GM18909 (cell line): Measurements from ENCODE around the gene CBR3.
"Not testable (repeated sequence)": the region's sequence is repeated elsewhere in the genome, so short reads cannot be mapped to it uniquely, and the experiment has no call there.

Experiments
- ATAC-seq: cut with Tn5 transposase; IDR thresholded peaks from one replicate; pipeline ENCODE4 v1.9.1; 2021; ENCODE audit warnings: mild to moderate bottlenecking; ENCODE audit not compliant: unreplicated experiment, poor library complexity

Gene CBR3

DNA sequence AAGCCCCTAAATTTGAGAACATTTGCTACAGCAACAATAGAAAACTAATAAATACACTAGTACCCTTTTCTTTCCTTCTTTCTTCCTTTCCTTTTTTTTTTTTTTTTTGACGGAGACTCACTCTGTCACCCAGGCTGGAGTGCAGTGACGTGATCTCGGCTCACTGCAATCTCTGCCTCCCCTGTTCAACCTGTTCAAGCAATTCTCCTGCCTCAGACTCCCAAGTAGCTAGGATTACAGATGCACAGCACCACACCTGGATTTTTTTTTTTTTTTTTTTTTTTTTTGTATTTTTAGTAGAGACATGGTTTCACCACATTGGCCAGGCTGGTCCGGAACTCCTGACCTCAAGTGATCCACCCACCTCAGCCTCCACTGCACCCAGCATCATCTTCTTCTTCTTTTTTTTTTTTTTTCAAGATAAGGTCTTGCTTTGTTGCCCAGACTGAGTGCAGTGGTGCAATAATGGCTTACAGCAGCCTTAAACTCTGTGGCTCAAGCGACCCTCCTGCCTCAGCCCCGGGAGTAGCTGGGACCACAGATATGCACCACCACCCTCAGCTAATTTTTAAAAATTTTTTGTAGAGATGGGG is 19.6 kb upstream of the CBR3 start:
- no peak for ATAC-seq

DNA sequence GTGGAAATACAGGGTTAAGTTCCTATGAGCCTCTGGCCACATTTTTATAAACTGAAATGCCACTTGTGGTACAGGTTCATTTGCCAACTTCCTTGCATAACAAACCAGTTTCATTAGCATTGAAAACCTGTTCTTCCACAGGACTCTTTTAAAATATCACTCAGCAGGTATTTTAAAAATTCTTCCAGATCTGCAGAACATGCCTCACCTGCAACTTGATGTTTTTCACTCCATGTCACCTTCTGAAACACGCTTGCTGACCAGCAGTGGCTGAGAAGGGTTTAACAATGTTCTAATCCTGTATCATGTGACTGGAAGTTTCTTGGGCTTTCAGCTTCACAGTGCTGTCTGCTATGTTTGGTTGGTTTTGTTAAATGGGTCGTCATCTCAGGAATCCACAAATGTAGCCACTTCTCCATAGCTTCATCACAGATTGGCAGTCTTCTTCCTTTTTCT is 17.6 kb upstream of the CBR3 start:
- no peak for ATAC-seq

DNA sequence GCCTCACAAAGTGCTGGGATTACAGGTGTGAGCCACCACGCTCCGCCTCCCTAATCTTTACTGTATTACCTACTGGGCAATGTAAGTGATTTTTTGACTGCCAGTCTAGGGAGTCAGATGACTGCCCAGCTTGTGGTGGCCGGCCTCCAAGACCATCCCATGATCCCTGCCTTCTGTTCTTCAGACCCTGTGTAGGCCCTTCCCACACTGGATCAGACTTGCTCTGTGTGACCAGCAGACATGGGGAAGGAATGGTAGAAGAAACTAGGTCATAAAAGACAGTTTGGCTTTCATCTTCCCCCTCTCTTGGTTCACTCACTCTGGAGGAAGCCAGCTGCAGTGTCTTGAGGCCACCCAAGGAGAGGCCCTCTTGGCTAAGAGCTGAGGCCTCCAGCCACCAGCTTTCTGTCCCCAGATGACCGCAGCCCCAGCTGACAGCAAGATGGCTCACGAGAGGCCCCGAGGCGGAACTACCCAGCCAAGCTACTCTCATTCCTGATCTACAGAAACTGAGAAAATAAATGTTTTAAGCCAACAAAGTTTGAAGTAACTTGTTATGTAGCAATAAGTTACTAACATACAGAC is 14.5 kb upstream of the CBR3 start:
- ATAC-seq: no peak

DNA sequence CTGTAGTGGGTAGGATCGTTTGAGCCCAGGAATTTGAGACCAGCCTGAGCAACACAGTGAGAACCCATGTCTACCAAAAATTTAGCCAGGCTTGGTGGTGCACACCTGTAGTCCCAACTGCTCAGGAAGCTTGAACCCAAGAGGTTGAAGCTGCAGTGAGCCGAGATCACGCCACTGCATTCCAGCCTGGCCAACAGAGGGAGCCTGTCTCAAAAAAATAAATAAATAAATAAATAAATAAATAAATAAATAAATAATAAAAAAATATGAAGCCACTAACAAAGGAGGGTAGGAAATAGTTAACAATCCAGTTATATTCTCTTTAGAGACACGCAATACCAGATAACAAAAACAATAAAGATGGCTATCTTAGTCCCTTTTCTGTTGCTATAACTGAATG is 11.9 kb upstream of the CBR3 start:
- ATAC-seq: no peak

DNA sequence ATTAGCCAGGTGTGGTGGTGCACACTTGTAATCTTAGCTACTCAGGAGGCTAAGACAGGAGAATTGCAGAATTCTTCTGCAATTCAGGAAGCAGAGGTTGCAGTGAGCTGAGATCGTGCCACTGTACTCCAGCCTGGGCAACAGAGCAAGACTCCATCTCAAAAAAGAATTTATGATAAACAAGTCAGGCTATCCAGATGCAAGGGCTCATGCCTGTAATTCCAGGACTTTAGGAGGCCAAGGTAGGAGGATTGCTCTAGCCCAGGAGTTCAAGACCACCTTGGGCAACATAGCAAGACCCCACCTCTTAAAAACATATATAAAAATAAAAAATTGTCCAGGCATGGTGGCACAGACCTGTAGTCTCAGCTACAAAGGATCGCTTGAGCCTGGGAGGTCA is 10.5 kb upstream of the CBR3 start:
- no peak for ATAC-seq

DNA sequence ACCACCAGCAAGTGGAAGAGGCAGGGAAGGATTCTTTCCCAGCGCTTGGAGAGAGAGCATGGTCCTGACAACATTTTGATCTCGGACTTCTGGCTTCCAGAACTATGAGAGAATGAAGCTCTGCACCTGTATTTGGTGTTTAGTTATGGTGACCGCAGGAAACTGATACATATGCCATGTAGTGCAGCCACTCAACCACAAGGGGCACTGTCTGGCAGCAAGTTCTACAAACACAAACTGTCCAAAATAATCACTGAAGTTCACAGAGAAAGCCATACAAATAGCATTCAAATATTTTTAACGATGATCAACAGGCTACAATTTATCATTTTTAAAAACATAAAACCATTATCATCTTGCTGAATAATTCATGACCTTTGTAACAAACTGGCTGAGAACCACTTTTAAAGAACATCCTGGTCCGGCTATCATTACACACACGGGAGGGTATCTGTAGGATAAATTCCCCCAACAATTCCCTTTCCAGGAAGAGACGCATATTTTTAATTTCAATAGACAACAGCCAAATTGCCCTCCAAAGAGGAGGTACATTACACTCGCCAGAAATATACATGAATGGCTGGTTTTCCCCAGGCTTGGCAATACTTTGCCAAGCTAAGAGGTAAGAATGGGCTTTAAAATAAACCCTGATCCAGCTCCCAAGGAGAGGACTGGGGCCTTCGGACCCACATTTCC is 9.2 kb upstream of the CBR3 start:
- no peak for ATAC-seq

DNA sequence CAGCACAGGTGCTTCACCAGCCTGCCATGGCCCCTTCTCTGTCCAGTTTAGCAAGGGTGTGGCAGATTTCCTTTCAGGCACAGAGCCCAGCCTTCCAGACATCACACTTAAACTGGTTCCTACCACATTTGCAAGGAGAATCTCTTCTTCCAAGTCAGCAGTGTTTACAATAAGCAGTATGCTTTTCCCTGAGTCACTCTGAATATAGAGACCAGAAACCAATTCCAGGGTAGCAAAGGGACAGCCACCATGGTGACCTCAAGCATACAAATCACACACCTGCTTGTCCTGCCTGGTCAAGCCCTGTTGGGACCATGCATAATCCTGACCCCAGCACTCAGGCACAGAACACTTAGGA is 8.7 kb upstream of the CBR3 start:
- no peak for ATAC-seq

DNA sequence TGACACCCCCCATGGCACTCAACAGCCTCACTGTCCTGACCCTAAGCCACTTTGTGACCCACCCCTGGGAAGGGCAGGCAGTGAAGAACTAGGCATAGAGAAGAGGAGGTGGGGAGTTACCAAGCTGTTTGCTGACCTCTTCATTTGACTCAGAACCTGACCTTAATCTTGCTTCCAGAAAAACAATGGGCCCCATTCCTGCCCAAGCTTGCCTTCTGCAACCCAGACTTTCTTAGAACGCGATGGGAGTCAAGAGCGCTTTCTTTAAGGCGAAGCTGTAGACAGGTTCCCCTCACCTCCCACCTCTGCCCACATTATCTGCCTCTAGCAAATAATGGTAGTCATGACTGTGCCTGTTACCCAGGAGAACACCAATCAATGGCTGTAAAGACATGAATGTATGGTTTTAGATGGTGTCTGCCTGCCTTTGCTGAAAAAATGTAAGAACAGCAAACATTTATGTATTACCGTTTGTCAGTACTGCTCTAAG is 8.2 kb upstream of the CBR3 start:
- ATAC-seq: no peak

DNA sequence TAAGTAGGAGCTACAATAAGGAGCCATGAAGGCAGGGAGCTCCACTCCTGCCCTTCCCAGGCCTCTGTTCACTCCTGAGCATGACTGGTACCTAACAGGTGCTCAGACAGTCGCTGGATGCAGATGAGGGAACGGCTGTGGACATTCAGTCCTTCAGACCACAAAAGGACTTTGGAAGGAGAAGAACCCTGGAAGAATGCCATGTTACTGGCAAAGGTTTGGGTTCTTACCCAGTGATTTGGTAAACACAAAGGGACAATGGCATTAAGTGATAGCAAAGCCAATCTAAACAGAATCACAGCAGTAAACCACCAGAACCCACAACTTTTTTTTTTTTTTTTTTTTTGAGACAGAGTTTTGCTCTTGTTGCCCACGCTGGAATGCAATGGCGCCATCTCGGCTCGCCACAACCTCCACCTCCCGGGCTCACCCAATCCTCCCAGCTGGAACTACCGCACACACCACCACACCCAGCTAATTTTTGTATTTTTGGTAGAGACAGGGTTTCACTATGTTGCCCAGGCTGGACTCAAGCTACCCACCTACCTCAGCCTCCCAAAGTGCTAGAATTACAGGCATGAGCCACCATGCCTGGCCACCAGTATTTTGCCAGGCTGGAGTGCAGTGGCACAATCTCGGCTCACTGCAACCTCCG is 7.5 kb upstream of the CBR3 start:
- ATAC-seq: no peak

DNA sequence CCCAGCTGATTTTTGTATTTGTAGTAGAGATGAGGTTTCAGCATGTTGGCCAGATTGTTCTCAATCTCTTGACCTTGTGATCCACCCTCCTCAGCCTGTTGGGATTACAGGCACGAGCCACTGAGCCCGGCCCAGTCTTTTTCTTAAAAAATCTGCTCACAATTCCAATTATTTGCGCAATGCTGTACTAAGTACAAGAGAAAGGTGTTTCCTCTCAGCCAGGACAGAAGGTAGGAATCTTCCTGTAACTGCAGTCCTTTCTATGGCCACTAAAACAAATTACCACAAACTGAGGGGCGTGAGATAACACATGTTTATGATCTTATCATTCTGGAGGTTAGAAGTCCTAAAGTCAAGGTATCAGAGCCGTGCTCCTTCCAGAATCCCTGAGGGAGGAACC is 6.9 kb upstream of the CBR3 start:
- ATAC-seq: no peak

DNA sequence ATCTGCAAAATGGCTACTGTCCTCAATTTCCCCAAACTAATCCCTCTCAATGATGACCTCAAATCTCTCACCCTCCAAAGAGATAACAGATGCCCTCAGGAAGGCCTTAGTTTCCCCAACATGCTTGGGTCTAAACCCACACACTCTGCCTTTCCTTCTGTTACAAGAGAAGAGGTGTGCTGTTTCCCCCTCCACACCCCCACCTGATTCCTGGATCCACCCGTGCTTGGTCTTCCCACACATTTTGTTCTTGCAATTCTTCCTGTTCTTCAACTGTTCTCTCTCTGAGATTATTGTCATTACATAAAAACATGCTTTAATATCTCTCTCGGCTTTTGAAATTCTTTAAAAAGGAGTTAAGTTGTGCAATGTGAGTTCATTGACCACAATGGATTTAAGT is 5.7 kb upstream of the CBR3 start:
- no peak for ATAC-seq

DNA sequence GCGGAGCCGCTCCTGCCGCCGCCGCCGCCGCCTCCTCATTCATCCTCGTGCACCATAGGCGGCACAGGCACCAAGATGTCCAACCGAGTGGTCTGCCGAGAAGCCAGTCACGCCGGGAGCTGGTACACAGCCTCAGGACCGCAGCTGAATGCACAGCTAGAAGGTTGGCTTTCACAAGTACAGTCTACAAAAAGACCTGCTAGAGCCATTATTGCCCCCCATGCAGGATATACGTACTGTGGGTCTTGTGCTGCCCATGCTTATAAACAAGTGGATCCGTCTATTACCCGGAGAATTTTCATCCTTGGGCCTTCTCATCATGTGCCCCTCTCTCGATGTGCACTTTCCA is 4.5 kb upstream of the CBR3 start:
- ATAC-seq: not testable (repeated sequence)

DNA sequence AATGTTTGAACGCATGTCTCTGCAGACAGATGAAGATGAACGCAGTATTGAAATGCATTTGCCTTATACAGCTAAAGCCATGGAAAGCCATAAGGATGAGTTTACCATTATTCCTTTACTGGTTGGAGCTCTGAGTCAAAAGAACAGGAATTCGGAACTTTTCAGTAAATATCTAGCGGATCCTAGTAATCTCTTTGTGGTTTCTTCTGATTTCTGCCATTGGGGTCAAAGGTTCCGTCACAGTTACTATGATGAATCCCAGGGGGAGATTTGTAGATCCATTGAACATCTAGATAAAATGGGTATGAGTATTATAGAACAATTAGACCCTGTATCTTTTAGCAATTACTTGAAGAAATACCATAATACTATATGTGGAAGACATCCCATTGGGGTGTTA is 4.0 kb upstream of the CBR3 start:
- ATAC-seq: not testable (repeated sequence)

DNA sequence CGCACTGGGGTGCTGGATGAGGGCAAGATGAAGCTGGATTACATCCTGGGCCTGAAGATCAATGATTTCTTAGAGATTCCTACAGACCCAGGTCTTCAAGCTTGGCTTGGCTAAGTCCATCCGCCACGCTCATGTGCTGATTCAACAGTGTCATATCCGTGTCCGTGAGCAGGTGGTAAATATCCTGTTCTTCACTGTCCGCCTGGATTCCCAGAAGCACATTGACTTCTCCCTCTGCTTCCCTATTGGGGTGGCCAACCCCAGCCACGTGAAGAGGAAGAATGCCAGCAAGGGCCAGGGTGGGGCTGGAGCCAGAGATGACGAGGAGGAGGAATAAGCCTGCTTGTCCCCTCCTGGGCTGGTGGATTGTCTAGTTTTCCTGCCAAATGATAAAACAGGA is 2.2 kb upstream of the CBR3 start:
- ATAC-seq: no peak

DNA sequence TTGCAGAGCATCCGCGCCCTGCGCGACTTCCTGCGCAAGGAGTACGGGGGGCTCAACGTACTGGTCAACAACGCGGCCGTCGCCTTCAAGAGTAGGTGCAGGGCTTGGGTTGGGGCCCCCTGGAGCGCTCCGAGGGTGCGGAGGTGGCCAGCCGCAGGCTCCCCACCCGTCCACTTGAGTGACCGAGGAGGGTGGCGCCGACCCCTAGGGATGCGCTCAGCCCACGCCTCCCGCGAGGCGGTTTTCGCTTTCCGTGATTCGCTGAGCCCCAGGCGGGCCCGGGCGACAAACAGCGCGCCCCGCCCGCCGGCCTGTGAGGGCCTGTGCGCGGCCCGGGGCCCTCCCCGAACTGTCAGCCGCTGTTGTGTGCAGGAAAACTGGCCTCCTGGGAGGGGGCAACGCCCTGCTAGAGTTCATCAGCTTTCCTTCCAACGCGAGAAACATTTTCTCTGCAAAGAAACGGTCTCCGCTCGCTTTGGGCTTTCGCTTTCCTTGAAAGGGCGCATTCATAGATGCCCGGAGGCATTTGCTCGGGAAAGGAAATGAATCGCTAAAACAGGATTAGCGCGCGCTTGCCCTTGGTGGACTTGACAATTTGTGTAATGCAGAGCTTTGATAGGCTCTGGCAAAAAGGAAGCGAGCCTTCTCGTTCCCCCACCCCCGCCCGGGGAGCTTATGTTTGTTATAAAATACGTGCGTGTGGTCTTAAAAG is 668 bp downstream of the CBR3 start:
- ATAC-seq: no peak

DNA sequence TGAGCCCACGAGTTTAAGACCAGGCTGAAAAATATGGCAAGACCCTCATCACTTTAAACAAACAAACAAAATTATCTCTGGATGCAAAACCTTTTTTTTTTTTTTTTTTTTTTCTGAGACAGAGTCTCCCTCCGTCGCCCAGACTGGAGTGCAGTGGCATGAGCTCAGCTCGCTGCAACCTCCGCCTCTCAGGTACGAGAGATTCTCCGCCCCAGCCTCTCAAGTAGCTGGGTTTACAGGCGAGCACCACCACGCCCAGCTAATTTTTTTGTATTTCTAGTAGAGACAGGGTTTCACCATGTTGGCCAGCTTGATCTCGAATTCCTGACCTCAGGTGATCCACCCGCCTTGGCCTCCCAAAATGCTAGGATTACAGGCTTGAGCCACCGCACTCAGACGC is 4.9 kb downstream of the CBR3 start:
- not testable (repeated sequence) for ATAC-seq

DNA sequence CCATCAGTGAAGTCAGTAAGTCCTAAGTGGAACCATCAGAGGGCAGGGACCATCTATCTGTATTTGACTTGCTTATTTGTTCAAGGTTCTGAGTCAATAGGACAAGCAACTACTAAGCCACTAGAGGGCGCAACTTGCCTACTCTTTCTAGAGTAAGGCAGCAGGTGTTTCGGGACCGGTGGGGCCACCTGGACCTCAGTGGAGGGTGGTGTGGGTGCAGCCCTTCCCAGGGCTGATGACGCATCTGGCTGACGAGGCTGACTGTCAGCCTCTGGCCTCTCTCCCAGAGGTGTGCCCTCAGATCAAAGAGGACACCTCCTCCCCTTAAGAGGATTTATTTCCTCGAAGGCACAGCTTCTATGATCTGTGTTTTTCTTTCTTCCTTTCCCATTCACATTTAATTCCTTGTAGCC is 6.6 kb downstream of the CBR3 start:
- ATAC-seq: peak; percentile 80

DNA sequence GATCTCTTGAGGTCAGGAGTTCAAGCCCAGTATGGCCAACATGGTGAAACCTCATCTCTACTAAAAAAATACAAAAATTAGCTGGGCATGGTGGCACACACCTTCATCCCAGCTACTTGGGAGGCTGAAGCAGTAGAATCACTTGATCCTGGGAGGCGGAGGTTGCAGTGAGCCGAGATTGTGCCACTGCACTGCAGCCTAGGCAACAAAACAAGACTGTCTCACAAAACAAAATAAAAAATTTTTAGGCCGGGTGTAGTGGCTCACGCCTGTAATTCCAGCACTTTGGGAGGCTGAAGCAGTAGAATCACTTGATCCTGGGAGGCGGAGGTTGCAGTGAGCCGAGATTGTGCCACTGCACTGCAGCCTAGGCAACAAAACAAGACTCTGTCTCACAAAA is 9.4 kb downstream of the CBR3 start:
- ATAC-seq: not testable (repeated sequence)

DNA sequence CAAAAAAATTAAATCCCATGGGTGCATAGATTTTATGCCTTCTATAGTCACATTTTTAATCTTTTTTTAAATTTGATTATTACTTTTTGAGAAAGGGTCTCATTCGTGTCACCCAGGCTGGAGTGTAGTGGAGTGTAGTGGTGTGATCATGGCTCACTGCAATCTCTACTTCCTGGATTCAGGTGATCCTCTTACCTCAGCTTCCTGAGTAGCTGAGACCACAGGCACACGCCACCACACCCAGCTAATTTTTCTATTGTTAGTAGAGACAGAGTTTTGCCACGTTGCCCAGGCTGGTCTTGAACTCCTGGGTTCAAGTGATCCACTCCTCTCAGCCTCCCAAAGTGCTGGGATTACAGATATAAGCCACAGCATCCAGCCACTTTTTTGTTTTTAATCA is 10.4 kb downstream of the CBR3 start:
- ATAC-seq: no peak

DNA sequence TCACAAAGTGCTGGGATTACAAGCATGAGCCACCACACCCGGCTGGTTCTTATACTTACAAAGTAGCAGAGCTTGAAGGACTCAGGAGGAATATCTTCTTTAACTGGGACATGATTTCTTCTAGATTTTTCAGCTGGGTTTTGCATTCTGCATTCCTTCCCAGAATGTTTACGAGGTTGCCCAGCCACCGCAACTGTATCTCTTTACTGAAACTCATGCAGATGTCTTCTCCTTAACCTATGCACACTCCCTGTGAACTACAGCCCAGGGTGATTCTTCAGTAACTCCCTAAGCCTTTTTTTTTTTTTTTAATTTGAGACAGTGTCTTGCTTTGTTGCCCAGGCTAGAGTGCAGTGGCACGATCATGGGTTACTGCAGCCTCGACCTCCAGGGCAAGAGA is 13.0 kb downstream of the CBR3 start:
- ATAC-seq: no peak

DNA sequence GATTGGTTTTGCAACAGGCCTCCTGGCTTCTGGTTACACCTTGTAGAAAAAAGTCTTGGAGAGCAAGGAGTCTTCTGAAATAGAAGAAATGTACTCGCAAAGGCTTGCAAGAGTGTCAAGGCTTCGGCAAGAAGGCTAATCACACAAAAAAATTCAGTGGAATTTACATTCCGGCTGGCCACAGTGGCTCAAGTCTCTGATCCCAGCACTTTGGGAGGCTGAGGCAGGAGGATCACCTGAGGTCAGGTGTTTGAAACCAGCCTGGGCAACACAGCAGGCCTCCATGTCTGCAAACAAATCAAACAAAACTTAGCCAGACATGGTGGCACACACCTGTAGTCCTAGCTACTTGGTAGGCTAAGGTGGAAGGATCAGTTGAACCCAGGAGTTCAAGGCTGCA is 14.0 kb downstream of the CBR3 start:
- ATAC-seq: no peak
